HG02970 (cell line): ENCODE measurements around the gene LASP1.
"Not testable (repeated sequence)": the region's sequence is repeated elsewhere in the genome, so short reads cannot be mapped to it uniquely, and the experiment has no call there.

Source experiments
- ATAC-seq: cut with Tn5 transposase; IDR thresholded peaks from one replicate; pipeline ENCODE4 v1.9.1; 2021; ENCODE audit warnings: mild to moderate bottlenecking, moderate library complexity, moderate number of reproducible peaks; ENCODE audit not compliant: unreplicated experiment, low FRiP score

LASP1 gene

DNA sequence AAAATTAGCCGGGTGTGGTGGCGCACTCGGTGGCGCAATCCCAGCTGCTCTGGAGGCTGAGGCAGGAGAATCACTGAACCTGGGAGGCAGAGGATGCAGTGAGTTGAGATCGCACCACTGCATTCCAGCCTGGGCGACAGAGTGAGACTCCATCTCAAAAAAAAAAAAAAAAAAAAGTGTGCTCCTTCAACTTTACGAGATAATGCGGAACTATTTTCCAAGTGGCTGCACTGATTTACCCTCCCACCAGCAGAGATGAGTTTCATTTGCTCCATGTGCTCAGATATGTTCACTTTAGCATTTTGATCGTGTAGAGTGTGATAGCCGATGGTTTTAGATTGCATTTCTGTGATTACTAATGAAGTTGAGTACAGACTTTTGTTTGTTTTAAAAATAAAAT, 35.5 kb downstream of the LASP1 start:
- ATAC-seq: no peak

GRCh38 chr17:38906460-38907228, 36.8 kb downstream of the LASP1 start:
- no peak for ATAC-seq

- ATAC-seq: no peak
Measured at GRCh38 chr17:38907930-38908675, 38.2 kb downstream of the LASP1 start.

DNA sequence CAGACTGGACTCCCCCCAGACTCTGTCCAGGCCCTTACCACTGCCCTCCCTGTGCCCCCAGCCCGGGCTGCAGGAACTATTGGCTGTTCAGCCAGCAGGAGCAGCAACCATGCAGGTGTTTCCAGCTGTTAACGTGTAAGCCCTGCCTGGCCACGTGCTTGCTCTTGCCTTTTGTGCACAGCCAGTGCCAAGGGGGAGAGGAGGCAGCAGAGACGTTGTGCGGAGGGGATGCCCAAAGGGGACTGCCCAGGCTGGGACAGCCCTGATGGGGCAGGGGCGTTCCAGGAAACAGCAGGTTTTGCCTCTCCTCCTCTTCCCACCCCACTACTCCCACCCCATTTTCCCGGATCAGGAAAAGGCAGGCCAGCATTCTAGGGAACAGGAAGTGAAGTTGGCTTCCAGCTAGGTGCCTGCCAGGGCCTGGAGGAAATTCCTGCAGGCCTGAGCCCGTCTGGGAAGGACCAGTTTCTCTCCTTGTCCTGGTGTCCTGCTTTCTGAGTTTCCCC, 38.9 kb downstream of the LASP1 start:
- ATAC-seq: no peak

GRCh38 chr17:38910325-38910724, 40.5 kb downstream of the LASP1 start:
- ATAC-seq: no peak

DNA sequence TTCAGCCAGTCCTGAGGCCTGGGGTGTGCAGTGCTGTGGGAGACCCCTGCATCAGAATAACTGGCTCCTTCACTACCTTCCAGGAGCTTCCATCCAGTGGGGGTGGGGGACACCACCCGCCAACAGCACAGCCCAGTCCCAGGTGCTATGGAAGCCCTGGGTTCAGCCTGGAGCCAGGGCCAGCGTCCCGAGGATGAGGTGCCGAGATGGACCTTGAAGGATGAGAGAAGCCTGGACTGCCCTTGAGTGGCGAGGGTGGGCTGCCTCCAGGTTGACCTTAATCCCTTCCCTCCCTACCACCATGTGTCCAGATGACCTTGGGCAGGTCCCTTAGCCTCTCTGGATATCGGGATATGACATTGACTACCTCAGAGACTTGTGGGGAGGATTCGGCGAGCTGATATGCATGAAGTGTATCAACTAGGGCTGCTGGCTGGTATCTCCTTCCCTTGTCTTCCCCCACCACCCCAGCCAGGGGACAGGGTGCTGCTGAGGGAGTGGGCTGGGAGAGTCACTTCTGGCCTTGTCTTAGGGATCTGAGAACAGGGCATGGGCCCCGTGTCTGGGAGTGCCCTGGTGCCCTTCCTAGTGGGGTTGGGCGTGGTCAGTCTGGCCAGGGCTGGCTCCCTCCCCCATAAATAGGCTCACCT, 41.3 kb downstream of the LASP1 start:
- no peak for ATAC-seq

GRCh38 chr17:38911731-38912081, 41.8 kb downstream of the LASP1 start:
- not testable (repeated sequence) for ATAC-seq

DNA sequence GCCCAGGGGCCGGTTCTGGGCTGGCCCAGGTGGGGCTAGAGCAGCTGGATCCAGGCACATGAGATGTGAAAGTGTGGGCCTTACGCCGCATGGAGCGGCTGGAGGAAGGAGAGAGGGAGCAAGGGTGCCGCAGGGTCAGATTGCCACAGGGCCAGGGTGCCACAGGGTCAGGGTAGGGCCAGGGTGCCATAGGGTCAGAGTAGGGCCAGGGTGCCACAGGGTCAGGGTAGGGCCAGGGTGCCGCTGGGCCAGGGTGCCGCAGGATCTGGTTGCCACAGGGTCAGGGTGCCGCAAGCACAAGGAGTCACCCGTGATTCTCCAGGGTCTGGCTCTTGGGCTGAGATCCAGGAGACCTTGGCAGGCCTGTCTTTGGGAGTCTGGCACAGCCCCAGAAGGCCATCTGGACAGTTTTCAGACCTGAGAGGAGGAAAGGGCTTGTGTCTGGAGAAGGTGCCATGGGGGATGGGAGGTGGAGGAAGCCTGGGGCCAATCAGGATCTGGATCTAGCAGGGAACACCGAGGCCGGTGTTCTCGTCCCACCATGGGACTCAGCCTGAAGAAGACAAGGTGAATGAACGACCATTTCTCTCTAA, 42.5 kb downstream of the LASP1 start:
- no peak for ATAC-seq

DNA sequence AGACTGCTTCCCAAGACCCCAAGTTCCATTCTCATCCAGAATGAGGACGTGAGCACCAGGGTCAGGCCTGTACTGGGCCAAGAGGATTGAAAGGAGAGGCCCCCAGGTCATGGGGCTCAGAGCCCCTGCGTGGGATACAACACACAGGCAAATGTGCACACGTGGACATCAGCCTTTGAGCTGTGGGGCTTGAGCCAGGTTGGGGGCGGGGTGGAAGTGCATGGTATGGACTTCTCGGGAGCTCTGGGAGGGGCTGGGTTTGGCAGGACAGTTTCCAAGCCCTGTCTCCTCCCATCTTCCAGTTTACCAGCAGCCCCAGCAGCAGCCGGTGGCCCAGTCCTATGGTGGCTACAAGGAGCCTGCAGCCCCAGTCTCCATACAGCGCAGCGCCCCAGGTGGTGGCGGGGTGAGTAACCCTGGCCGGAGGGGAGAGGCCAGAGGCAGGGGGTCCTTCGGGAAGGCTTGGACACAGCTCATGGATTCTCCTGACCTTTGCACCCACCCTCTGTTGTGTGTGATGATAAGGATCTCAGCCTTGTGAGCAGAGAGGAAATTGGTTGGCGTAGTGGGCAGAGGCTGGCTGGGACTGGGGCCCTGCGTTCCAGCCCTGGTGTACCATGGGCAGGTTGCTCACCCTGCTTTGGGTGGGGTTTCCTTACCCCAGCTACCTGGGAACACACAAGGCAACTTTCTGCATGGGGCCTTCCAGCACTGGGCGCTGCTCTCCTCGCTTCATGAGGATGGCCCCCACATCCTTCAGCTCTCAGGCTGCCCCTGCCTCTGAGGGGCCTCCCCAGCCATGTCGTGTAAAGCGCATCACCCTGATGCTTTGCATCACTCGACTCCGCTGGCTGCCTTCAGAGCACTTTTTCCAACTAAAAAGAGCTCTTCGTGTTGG, 45.1 kb downstream of the LASP1 start:
- no peak for ATAC-seq

- no peak for ATAC-seq
Measured at GRCh38 chr17:38915639-38915995, 45.8 kb downstream of the LASP1 start.

GRCh38 chr17:38916771-38917170, 46.9 kb downstream of the LASP1 start:
- ATAC-seq: no peak

- ATAC-seq: no peak
Measured at GRCh38 chr17:38917259-38917658, 47.4 kb downstream of the LASP1 start.

- ATAC-seq: no peak
Measured at GRCh38 chr17:38918129-38918913, 48.5 kb downstream of the LASP1 start.

DNA sequence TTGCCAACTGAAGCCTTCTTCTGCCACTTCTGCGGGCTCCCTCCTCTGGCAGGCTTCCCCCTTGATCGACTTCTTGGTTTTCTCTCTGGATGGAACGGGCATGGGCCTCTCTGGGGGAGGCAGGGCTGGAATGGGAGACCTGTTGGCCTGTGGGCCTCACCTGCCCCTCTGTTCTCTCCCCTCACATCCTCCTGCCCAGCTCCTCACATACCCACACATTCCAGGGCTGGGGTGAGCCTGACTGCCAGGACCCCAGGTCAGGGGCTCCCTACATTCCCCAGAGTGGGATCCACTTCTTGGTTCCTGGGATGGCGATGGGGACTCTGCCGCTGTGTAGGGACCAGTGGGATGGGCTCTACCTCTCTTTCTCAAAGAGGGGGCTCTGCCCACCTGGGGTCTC, 49.1 kb downstream of the LASP1 start:
- ATAC-seq: no peak

DNA sequence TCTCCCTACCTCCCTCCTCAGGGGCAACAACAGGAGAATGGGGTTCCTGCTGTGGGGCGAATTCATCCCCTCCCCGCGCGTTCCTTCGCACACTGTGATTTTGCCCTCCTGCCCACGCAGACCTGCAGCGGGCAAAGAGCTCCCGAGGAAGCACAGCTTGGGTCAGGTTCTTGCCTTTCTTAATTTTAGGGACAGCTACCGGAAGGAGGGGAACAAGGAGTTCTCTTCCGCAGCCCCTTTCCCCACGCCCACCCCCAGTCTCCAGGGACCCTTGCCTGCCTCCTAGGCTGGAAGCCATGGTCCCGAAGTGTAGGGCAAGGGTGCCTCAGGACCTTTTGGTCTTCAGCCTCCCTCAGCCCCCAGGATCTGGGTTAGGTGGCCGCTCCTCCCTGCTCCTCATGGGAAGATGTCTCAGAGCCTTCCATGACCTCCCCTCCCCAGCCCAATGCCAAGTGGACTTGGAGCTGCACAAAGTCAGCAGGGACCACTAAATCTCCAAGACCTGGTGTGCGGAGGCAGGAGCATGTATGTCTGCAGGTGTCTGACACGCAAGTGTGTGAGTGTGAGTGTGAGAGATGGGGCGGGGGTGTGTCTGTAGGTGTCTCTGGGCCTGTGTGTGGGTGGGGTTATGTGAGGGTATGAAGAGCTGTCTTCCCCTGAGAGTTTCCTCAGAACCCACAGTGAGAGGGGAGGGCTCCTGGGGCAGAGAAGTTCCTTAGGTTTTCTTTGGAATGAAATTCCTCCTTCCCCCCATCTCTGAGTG, 49.6 kb downstream of the LASP1 start:
- ATAC-seq: no peak

DNA sequence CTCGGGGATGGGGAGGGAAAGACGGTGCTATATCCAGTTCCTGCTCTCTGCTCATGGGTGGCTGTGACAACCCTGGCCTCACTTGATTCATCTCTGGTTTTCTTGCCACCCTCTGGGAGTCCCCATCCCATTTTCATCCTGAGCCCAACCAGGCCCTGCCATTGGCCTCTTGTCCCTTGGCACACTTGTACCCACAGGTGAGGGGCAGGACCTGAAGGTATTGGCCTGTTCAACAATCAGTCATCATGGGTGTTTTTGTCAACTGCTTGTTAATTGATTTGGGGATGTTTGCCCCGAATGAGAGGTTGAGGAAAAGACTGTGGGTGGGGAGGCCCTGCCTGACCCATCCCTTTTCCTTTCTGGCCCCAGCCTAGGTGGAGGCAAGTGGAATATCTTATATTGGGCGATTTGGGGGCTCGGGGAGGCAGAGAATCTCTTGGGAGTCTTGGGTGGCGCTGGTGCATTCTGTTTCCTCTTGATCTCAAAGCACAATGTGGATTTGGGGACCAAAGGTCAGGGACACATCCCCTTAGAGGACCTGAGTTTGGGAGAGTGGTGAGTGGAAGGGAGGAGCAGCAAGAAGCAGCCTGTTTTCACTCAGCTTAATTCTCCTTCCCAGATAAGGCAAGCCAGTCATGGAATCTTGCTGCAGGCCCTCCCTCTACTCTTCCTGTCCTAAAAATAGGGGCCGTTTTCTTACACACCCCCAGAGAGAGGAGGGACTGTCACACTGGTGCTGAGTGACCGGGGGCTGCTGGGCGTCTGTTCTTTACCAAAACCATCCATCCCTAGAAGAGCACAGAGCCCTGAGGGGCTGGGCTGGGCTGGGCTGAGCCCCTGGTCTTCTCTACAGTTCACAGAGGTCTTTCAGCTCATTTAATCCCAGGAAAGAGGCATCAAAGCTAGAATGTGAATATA, 50.8 kb downstream of the LASP1 start:
- no peak for ATAC-seq

- ATAC-seq: no peak
Measured at GRCh38 chr17:38921756-38922411, 52.0 kb downstream of the LASP1 start.
